DMS79 (cell line): Measurements from ENCODE around the gene LRP5.

ENCODE experiments used
- DNase-seq: peaks from one replicate; lab custom pipeline; 2025; lab: John Stamatoyannopoulos, UW

The LRP5 gene

GRCh38 chr11:68312117-68312779, at the start of gene LRP5:
LRP5 (plus strand) TSS chr11:68312591; CDS start chr11:68312715, 124 bp downstream.
- DNase-seq = no peak

- DNase-seq = no peak
Measured at GRCh38 chr11:68263444-68264035, 48.9 kb upstream of the LRP5 start.

DNA sequence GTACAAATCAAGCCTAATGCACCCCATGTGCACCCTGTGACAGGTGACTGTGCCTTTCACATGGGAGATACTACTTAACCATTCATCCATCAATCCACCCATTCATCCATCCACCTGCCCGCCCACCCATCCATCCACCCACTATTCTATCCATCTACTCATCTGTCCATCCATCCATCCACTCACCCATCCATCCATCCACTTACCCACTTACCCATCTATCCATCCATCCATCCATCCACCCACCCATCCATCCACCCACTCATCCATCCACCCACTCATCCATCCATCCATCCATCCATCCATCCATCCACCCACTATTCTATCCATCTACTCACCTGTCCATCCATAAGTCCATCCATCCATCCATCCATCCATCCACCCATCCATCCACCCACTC, 48.1 kb upstream of the LRP5 start:
- DNase-seq = no peak

- DNase-seq = no peak
Measured at GRCh38 chr11:68264741-68265540, 47.5 kb upstream of the LRP5 start.

DNA sequence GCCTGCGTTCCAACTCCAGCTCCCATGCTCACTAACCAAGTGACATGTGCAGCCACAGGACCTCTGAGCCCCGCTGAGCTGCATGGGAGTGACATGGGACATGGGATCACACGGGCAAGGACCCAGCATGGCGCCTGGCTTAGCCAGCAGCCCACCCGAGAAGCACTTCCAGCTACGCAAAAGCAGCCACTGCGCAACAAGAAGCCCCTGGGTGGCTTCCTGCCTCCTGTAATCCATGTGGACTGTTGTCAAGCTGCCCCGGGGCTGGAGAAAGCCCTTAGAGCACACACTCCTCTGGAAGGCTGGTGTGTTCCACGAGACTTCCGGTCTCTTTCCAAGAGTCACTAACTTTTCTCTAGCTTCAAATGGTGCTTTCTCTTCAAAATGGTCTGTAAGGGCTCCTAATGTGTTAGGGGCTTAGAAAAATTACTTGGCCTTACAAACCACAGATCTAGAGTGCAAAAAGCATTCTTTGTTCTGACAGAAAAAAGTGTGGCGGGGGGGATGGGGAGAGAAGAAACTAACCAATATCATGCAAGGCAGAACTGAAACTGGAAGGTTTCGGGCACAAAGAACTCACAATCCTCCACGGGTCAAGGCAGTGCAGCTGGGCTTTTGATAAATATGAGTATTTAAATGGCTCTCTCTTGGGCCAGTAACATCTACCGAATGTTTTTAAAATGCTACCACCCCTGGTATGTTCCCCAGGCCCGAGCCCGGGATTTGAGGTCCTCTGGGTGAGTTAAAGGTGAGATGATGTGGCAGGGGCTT, 46.1 kb upstream of the LRP5 start:
- no peak for DNase-seq

- no peak for DNase-seq
Measured at GRCh38 chr11:68266936-68267880, 45.2 kb upstream of the LRP5 start.

GRCh38 chr11:68267881-68268240, 44.5 kb upstream of the LRP5 start:
- DNase-seq = no peak

GRCh38 chr11:68269414-68270081, 42.8 kb upstream of the LRP5 start:
- DNase-seq = no peak

DNA sequence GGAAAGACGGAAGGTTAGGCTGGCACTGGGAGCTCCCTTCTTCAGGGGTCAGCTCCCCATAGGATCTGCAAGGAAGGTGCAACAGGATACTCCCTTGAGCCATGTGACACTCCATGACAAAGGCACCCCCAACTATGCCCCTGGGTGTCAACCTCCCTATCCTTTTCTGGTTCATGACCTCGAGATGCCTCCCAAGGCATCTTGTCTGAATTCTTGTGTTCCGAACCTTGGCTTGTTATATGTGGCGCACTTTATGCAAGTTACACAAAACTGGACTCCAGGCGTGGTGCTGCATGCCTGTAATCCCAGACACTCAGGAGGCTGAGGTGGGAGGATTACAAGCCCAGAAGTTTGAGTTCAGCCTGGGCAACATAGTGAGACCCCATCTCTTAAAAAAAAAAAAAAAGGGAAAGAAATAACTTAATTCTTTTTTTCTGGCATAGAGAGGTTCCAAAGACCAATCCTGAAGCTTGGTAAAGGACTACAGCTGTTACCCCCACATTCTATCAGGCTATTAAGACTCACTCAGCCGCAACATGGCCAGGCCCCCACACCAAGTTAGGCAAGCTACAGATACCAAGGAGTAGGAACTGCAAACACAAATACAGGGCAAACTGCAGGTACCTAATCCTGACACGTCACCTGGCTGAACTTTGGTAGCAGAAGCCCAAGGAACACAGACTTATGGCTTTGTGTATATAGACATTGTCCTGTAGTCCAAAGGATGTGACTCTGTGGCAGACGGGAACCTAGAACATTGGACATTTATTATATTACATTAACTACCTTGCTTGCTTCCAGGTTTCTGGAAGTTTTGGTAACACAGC, 42.0 kb upstream of the LRP5 start:
- no peak for DNase-seq

DNA sequence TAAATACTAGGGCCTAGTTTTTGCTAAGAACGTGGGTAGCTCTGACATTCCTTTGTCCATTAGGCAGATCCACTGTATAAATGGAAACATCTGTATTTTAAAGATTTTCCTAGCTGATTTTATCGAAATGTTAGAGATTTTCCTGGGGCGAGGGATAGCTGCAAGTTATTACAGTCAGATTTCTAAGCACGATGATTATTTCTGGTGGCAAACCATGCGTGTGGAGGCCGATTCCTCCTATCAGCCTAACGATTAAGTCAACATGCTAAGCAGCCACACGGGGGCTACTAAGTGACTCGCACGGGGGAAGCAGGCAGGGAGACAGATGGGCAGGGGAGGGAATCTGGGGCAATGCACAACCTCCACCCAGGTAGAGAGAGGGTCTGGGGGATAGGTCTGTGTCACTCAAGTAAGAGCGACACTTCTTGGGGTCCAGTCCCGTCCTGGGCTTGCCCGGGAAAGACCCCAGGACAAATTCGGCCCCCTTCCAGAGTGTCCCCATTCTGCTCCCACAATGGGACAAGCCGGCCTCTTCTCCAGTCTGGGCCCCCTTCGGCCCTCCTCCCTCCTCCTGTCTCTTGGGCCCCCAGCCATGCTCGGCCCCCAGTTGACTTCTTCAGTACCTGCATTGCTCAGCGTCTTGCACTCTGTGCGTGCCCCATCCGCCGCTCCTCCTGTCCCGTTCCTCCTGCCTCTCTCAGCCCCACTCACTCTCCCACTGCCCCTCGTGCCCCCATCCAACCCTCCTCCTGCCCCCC, 41.2 kb upstream of the LRP5 start:
- peak; percentile 58 for DNase-seq

GRCh38 chr11:68271781-68272608, 40.4 kb upstream of the LRP5 start, which contains the start of gene C11orf24:
C11orf24 (minus strand) TSS chr11:68271973; CDS start chr11:68263767, 8,206 bp downstream.
- DNase-seq = peak; percentile 83

DNA sequence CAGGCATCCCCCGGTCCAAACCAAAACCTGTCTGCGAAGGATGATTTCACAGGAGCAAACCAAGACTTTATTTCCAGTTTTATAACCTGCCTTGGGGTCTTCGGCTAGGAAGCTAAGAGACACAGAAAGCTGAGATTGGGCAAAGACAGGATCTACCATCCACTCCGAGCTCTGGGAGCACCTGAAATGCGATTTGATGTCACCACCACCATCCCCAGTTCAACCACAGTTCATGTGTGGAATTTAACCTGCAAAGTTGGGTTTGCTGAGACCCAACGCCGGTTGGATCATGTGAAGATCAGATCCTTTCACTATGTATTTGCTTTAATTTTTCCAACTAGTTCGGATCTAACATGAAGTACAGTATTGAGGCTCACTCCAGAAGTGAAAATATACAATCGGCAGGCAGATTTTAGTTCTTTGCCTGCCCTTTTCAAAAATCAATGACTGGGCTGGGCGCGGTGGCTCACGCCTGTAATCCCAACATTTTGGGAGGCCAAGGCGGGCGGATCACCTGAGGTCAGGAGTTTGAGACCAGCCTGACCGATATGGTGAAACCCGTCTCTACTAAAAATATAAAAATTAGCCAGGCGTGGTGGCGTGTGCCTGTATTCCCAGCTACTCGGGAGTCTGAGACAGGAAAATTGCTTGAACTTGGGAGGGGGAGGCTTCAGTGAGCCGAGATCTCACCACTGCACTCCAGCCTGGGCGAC, 39.2 kb upstream of the LRP5 start:
- no peak for DNase-seq

- no peak for DNase-seq
Measured at GRCh38 chr11:68274306-68274705, 38.1 kb upstream of the LRP5 start.

GRCh38 chr11:68275721-68276507, 36.5 kb upstream of the LRP5 start:
- DNase-seq = no peak

DNA sequence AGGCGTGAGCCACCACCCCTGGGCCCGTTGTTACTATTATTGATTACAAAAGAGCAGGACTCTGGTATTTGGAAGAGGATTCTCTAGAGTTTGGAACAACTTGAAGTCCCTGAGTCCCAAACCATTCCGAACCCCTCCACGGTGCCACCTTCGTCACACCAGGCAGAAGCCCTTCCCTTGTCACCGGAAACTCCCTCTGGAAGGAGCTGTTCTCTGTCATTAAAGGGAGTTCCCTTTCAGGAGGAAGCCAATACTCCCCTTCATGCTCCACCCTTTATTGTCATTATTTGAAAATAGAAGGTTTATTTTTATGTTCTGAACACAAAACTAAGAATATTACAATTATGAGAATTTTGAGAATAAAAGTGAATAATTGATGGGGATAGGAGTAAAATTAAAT, 35.5 kb upstream of the LRP5 start:
- DNase-seq = no peak

DNA sequence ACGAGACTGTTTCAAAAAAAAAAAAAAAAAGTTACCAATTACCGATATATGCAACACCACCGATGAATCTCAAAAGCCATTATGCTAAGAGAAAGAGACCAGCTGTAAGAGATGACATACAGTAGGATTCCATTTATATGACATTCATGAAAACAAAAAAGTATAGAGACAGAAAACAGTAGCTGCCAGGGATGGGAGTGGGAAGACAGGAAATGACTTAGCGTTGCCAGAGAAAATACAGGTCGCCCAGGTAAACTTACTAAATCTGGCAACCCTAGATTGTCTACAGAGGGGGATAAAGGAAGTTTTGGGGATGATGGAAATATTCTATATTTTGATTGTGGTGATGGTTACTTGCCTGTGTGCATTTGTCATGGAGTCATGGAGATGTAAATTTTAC, 32.7 kb upstream of the LRP5 start:
- no peak for DNase-seq
